Ovary (tissue), 3 donors: ENCODE results near the gene TNRC6B.

Source experiments
- EP300 ChIP-seq: sonication (generic); formaldehyde crosslinking; IDR thresholded peaks from one replicate; pipeline ENCODE4 v1.6.1; 2017; ENCODE audit warnings: antibody characterized with exemption
- POLR2A ChIP-seq: fragments of 450-650 bp; IDR thresholded peaks from one replicate; pipeline ENCODE4 v1.6.1; 2017; ENCODE audit warnings: antibody characterized with exemption, mild to moderate bottlenecking, moderate library complexity
- TF ChIP-seq, protein P1 (sequence below), 3 donors: fragments of 450-650 bp in 2 of 3; fragments of 200-600 bp in 1 of 3; IDR thresholded peaks; one replicate each; pipeline versions ENCODE4 v1.5.1 to v1.8.0; 2016 to 2022; ENCODE audit warnings: antibody characterized with exemption in 3 of 3, mild to moderate bottlenecking in 1 of 3
- donor health status: DM: no; HTN: no; CAD: no.

DNA sequence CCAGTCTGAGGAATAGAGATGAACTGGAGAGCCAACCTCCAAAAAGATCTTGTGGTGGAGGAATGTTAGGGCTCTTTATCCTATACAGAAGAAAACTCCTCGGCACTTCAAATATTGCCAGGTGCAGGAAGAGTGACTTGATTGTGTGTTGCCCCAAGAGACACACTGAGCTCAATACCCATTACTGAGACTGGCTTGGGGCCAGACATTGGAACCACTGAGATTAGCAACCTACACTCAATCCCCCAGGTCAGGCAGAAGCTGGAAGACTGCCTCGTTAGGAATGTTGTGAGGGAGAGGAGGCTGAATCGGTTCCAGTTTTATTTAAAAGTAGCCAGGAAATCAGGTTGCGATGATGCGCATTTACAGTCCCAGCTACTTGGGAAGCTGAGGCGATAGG is 190.3 kb downstream of the TNRC6B start:
- TF ChIP-seq, protein P1, sequence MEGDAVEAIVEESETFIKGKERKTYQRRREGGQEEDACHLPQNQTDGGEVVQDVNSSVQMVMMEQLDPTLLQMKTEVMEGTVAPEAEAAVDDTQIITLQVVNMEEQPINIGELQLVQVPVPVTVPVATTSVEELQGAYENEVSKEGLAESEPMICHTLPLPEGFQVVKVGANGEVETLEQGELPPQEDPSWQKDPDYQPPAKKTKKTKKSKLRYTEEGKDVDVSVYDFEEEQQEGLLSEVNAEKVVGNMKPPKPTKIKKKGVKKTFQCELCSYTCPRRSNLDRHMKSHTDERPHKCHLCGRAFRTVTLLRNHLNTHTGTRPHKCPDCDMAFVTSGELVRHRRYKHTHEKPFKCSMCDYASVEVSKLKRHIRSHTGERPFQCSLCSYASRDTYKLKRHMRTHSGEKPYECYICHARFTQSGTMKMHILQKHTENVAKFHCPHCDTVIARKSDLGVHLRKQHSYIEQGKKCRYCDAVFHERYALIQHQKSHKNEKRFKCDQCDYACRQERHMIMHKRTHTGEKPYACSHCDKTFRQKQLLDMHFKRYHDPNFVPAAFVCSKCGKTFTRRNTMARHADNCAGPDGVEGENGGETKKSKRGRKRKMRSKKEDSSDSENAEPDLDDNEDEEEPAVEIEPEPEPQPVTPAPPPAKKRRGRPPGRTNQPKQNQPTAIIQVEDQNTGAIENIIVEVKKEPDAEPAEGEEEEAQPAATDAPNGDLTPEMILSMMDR (IDR thresholded peaks at IDR 0.05): no peak
- TF ChIP-seq POLR2A (no peak), EP300 (no peak)
